Panc1 (cell line): Measurements from ENCODE around the gene BEX3. TPM values are rescaled to one million over a fixed set of nuclear protein-coding genes. Genes with fewer than 3 reads are reported as not detected.

Experiments
- ATAC-seq: fragments of 200-7000 bp; cut with Tn5 transposase; 2 replicates; pipeline ENCODE4 v1.9.1; 2020; ENCODE audit warnings: mild to moderate bottlenecking, moderate library complexity
- BruUV-seq: library from RNA; stranded (reverse); fragments of 400-500 nt; replicated peaks from 2 replicates; lab custom pipeline; 2021; lab: Mats Ljungman, UMichigan
- CTCF ChIA-PET: fragments of 300-600 bp; sonication (Branson Sonifier 250); formaldehyde crosslinking; loops from one replicate; lab custom pipeline; 2022; ENCODE audit warnings: antibody characterized with exemption; lab: Charles Lee
- POLR2A ChIA-PET: fragments of 300-600 bp; sonication (Branson Sonifier 250); formaldehyde crosslinking; loops from one replicate; lab custom pipeline; 2022; ENCODE audit warnings: antibody characterized with exemption; lab: Charles Lee
- DNase-seq: peaks from one replicate; pipeline ENCODE4 v3.0.0-alpha.2; 2010; ENCODE audit warnings: low read depth, low spot score
- H3K27ac ChIP-seq: 2 replicates; pipeline ENCODE4 v1.5.1; 2011; ENCODE audit warnings: mild to moderate bottlenecking, low read length, inconsistent platforms
- H3K27me3 ChIP-seq: fragments of 200-500 bp; sonication (Bioruptor generic); 2 replicates; pipeline ENCODE4 v1.6.0; 2014; ENCODE audit warnings: low read length, inconsistent platforms; ENCODE audit not compliant: control insufficient read depth, insufficient read depth
- H3K36me3 ChIP-seq: fragments of 200-500 bp; sonication (Bioruptor generic); 2 replicates; pipeline ENCODE4 v1.5.1; 2014; ENCODE audit warnings: inconsistent platforms, mild to moderate bottlenecking, low read length, moderate library complexity; ENCODE audit not compliant: control insufficient read depth, insufficient read depth
- H3K4me1 ChIP-seq: 2 replicates; pipeline ENCODE4 v1.5.1; 2011; ENCODE audit warnings: inconsistent platforms, mild to moderate bottlenecking, low read length, moderate library complexity; ENCODE audit not compliant: control insufficient read depth, insufficient read depth
- H3K4me3 ChIP-seq, 2 experiments: 2 replicates each; pipeline ENCODE4 v1.5.1; 2011 to 2012; ENCODE audit warnings: low read depth in 2 of 2, low read length in 2 of 2, mild to moderate bottlenecking in 2 of 2, inconsistent platforms in 1 of 2, moderate library complexity in 1 of 2
- H3K9me3 ChIP-seq: fragments of 200-500 bp; sonication (Bioruptor generic); 2 replicates; pipeline ENCODE4 v1.5.1; 2014; ENCODE audit warnings: low read depth, mild to moderate bottlenecking, inconsistent platforms, low read length, moderate library complexity; ENCODE audit not compliant: control insufficient read depth, insufficient read depth
- CTCF ChIP-seq: fragments of 450-650 bp; IDR thresholded peaks from 2 replicates; pipeline ENCODE4 v1.5.1; 2017; ENCODE audit warnings: mild to moderate bottlenecking
- POLR2AphosphoS5 ChIP-seq: IDR thresholded peaks from 2 replicates; pipeline ENCODE4 v1.6.1; 2012; ENCODE audit warnings: mild to moderate bottlenecking, low read depth, low read length, moderate library complexity
- SIN3A ChIP-seq: IDR thresholded peaks from 2 replicates; pipeline ENCODE4 v1.6.1; 2012; ENCODE audit warnings: low read depth, mild to moderate bottlenecking, low read length, moderate library complexity, borderline replicate concordance; ENCODE audit not compliant: insufficient read depth
- TCF7L2 ChIP-seq: IDR thresholded peaks from 2 replicates; pipeline ENCODE4 v1.6.1; 2011; ENCODE audit warnings: mild to moderate bottlenecking, low read depth, low read length, inconsistent platforms
- in situ Hi-C: cut with HindIII; loops from 2 replicates; pipeline ENCODE4 v1.10.0; 2016; ENCODE audit warnings: low sequenced_read_pairs, low pct_unique_long_range_greater_than_20kb
- intact Hi-C: fragments of 100-400 bp; cut with micrococcal nuclease; formaldehyde crosslinking; loops from one replicate; pipeline ENCODE4 v1.10.0; 2022; ENCODE audit not compliant: unreplicated experiment
- total RNA-seq: library from RNA; stranded (reverse); gene quantifications from one replicate; pipeline ENCODE4 v1.2.1, GENCODE V29; 2021; ENCODE audit not compliant: unreplicated experiment
- TF ChIP-seq, protein P1 (sequence below), 2 experiments: IDR thresholded peaks; 2 replicates each; pipeline ENCODE4 v1.6.1; 2011 to 2012; ENCODE audit warnings: low read depth in 2 of 2, control low read depth in 1 of 2, low read length in 1 of 2, mild to moderate bottlenecking in 1 of 2, moderate library complexity in 1 of 2; ENCODE audit not compliant: insufficient read depth in 1 of 2

BEX3 gene
- total RNA-seq, 1 experiment from 2014 or later: 59.3 TPM

DNA sequence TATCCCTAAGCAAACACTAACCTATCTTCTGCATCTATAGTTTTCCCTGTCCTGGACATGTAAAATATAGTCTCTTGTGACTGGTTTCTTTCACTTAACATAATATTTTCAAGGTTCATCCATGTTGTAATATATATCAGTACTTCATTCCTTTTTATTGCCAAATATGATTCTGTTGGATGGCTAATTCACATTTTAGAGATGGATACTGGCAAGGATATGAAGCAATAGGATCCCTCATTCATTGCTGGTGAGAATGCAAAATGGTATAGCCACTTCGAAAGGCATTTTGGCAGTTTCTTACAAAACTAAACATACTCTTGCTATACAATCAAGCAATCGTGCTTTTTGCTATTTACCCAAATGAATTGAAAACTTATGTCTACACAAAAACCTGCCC lies 13.3 kb upstream of the BEX3 start:
- H3K27me3 ChIP-seq: no peaks in the 10 kb centered on the region
- H3K27ac ChIP-seq: no peak overlapping the region
- no peak for TF ChIP-seq POLR2AphosphoS5
- no peak for TF ChIP-seq TCF7L2
- TF ChIP-seq CTCF: no peak
- TF ChIP-seq, protein P1, sequence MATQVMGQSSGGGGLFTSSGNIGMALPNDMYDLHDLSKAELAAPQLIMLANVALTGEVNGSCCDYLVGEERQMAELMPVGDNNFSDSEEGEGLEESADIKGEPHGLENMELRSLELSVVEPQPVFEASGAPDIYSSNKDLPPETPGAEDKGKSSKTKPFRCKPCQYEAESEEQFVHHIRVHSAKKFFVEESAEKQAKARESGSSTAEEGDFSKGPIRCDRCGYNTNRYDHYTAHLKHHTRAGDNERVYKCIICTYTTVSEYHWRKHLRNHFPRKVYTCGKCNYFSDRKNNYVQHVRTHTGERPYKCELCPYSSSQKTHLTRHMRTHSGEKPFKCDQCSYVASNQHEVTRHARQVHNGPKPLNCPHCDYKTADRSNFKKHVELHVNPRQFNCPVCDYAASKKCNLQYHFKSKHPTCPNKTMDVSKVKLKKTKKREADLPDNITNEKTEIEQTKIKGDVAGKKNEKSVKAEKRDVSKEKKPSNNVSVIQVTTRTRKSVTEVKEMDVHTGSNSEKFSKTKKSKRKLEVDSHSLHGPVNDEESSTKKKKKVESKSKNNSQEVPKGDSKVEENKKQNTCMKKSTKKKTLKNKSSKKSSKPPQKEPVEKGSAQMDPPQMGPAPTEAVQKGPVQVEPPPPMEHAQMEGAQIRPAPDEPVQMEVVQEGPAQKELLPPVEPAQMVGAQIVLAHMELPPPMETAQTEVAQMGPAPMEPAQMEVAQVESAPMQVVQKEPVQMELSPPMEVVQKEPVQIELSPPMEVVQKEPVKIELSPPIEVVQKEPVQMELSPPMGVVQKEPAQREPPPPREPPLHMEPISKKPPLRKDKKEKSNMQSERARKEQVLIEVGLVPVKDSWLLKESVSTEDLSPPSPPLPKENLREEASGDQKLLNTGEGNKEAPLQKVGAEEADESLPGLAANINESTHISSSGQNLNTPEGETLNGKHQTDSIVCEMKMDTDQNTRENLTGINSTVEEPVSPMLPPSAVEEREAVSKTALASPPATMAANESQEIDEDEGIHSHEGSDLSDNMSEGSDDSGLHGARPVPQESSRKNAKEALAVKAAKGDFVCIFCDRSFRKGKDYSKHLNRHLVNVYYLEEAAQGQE (IDR thresholded peaks at IDR 0.05; ENCODE audit: insufficient read depth in 1 of 2, low read depth in 2 of 2, low read length in 1 of 2): no peak
- no peak for TF ChIP-seq SIN3A
- in situ Hi-C loops: no loop called here
- DNase-seq (no peak), ATAC-seq (no peak)
- no TSS peak for BruUV-seq
- POLR2A ChIA-PET: no interaction called here
- H3K4me3 ChIP-seq: no peak overlapping the region
- CTCF ChIA-PET: no interaction called here
- H3K9me3 ChIP-seq: no peaks in the 10 kb centered on the region
- H3K36me3 ChIP-seq: peaks cover under 1% of the 10 kb centered on the region; the same call in 1 of the 2 replicates
- peaks cover 8% of the 10 kb centered on the region for H3K4me1 ChIP-seq
- intact Hi-C loops: no loop called here

DNA sequence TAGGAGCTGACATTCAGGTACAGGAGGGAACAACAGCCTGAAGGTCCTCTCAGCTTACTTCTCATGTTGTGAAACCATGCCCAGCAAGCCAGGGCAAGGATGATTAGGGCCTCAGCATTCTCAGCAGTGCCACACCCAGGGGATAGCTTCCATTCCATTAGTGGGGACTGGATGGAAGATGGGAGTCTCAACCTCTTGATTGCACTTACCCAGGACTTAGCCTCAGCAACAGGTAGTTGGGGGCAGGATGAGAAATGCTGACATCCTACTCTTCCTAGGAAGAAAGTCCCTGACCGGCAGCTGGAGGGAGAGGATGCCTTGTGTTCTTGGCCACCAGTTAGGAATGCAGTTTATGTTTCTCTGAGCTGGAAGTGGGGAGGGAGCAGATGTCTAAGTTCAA lies 8.8 kb upstream of the BEX3 start:
- H3K4me1 ChIP-seq: peaks cover 5% of the 10 kb centered on the region
- H3K36me3 ChIP-seq: no peaks in the 10 kb centered on the region
- in situ Hi-C loops: no loop called here
- DNase-seq: no peak
- TF ChIP-seq POLR2AphosphoS5 (no peak), TCF7L2 (no peak), SIN3A (no peak), CTCF (no peak)
- TF ChIP-seq, protein P1 (IDR thresholded peaks at IDR 0.05; ENCODE audit: insufficient read depth in 1 of 2, low read depth in 2 of 2, low read length in 1 of 2): no peak
- no peaks in the 10 kb centered on the region for H3K9me3 ChIP-seq
- H3K27me3 ChIP-seq: no peaks in the 10 kb centered on the region
- no TSS peak for BruUV-seq
- no peak overlapping the region for H3K4me3 ChIP-seq
- intact Hi-C loops: no loop called here
- no peak for ATAC-seq
- CTCF ChIA-PET: no interaction called here
- POLR2A ChIA-PET: no interaction called here
- H3K27ac ChIP-seq: no peak overlapping the region
